HG03175 (cell line): ENCODE data around the gene SLC24A4.

Source experiments
- ATAC-seq: cut with Tn5 transposase; IDR thresholded peaks from one replicate; pipeline ENCODE4 v1.9.1; 2021; ENCODE audit warnings: mild to moderate bottlenecking, moderate library complexity; ENCODE audit not compliant: unreplicated experiment

The SLC24A4 gene

GRCh38 chr14:92513966-92514843 lies 191.2 kb downstream of the SLC24A4 start:
- peak; percentile 30 for ATAC-seq

- ATAC-seq = no peak
Measured at GRCh38 chr14:92514844-92515514, 192.0 kb downstream of the SLC24A4 start.

- ATAC-seq = no peak
Measured at GRCh38 chr14:92515546-92516343, 192.8 kb downstream of the SLC24A4 start.

GRCh38 chr14:92516344-92516965 lies 193.5 kb downstream of the SLC24A4 start:
- ATAC-seq = no peak

- ATAC-seq = no peak
Measured at GRCh38 chr14:92516966-92517506, 194.1 kb downstream of the SLC24A4 start.

- ATAC-seq = no peak
Measured at GRCh38 chr14:92517761-92518160, 194.8 kb downstream of the SLC24A4 start.

- peak; percentile 9 for ATAC-seq
Measured at GRCh38 chr14:92519246-92520101, 196.5 kb downstream of the SLC24A4 start.

- ATAC-seq = peak; percentile 67
Measured at GRCh38 chr14:92520102-92521057, 197.4 kb downstream of the SLC24A4 start.

- ATAC-seq = no peak
Measured at GRCh38 chr14:92521058-92521415, 198.1 kb downstream of the SLC24A4 start.

- no peak for ATAC-seq
Measured at GRCh38 chr14:92523752-92524151, 200.8 kb downstream of the SLC24A4 start.

- ATAC-seq = no peak
Measured at GRCh38 chr14:92524602-92525185, 201.7 kb downstream of the SLC24A4 start.

GRCh38 chr14:92525322-92526095 lies 202.5 kb downstream of the SLC24A4 start:
- no peak for ATAC-seq

GRCh38 chr14:92527721-92528120 lies 204.8 kb downstream of the SLC24A4 start:
- no peak for ATAC-seq

- no peak for ATAC-seq
Measured at GRCh38 chr14:92528486-92529100, 205.6 kb downstream of the SLC24A4 start.

- ATAC-seq = no peak
Measured at GRCh38 chr14:92529903-92530302, 206.9 kb downstream of the SLC24A4 start.

- ATAC-seq = peak; percentile 68
Measured at GRCh38 chr14:92531106-92531873, 208.3 kb downstream of the SLC24A4 start.
